Measurements from ENCODE around the gene ANXA8.

GRCh38 chr10:47450442-47450841, 33.5 kb downstream of the ANXA8 start:
- TF ChIP-seq, protein P1, sequence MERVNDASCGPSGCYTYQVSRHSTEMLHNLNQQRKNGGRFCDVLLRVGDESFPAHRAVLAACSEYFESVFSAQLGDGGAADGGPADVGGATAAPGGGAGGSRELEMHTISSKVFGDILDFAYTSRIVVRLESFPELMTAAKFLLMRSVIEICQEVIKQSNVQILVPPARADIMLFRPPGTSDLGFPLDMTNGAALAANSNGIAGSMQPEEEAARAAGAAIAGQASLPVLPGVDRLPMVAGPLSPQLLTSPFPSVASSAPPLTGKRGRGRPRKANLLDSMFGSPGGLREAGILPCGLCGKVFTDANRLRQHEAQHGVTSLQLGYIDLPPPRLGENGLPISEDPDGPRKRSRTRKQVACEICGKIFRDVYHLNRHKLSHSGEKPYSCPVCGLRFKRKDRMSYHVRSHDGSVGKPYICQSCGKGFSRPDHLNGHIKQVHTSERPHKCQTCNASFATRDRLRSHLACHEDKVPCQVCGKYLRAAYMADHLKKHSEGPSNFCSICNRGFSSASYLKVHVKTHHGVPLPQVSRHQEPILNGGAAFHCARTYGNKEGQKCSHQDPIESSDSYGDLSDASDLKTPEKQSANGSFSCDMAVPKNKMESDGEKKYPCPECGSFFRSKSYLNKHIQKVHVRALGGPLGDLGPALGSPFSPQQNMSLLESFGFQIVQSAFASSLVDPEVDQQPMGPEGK (CRISPR knock-in tag; IDR thresholded peaks at IDR 0.05; ENCODE audit: borderline replicate concordance), result no peak
- TF ChIP-seq ISL1 (CRISPR knock-in tag; IDR thresholded peaks at IDR 0.05), result no peak
- TF ChIP-seq RARB (CRISPR knock-in tag; IDR thresholded peaks at IDR 0.05), result no peak
- TF ChIP-seq ZNF70 (CRISPR knock-in tag; IDR thresholded peaks at IDR 0.05), result no peak
- no peak for TF ChIP-seq TOX (CRISPR knock-in tag; IDR thresholded peaks at IDR 0.05; ENCODE audit: borderline replicate concordance)
- TF ChIP-seq SNAI2 (CRISPR knock-in tag; IDR thresholded peaks at IDR 0.05), result no peak
- no peak for TF ChIP-seq ESRRG (CRISPR knock-in tag; IDR thresholded peaks at IDR 0.05)
- no peak for TF ChIP-seq ZC3H10 (CRISPR knock-in tag; IDR thresholded peaks at IDR 0.05)
- no peak for TF ChIP-seq ARNTL (CRISPR knock-in tag; IDR thresholded peaks at IDR 0.05; ENCODE audit: borderline replicate concordance, low read depth)
- no peak for TF ChIP-seq OSR1 (CRISPR knock-in tag; IDR thresholded peaks at IDR 0.05)

Data from SK-N-SH treated with all-trans-retinoic acid at 6 μM for 48 hours (cell line).